ENCODE results near the gene HK2. TPM values are rescaled to one million over a fixed set of nuclear protein-coding genes. Genes with fewer than 3 reads are reported as not detected.
"Not testable (repeated sequence)": the region's sequence is repeated elsewhere in the genome, so short reads cannot be mapped to it uniquely, and the experiment has no call there.

HK2 gene
- total RNA-seq, 1 experiment from 2014 or later, result 39.2 TPM

- in situ Hi-C loops (cut with HindIII; ENCODE audit: low pct_unique_long_range_greater_than_20kb, low sequenced_read_pairs), result no loop called here
- no peak for DNase-seq (ENCODE audit: low read depth, low spot score)
Observed at GRCh38 chr2:74851191-74851566, 17.3 kb downstream of the HK2 start.

DNA sequence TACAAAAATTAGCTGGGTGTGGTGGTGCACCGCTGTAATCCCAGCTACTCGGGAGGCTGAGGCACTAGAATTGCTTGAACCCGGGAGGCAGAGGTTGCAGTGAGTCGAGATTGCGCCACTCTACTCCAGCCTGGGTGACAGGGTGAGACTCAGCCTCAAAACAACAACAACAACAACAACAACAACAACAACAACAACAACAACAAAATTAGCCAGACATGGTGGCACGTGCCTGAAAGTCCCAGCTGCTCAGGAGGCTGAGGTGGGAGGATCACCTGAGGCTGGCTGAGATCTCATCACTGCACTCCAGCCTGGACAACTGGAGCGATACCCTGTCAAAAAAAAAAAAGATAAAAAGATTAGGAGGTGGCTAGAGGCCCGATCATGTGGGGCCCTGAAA lies 19.4 kb downstream of the HK2 start:
- in situ Hi-C loops (cut with HindIII; ENCODE audit: low pct_unique_long_range_greater_than_20kb, low sequenced_read_pairs); DNase-seq (ENCODE audit: low read depth, low spot score): not testable (repeated sequence)

DNA sequence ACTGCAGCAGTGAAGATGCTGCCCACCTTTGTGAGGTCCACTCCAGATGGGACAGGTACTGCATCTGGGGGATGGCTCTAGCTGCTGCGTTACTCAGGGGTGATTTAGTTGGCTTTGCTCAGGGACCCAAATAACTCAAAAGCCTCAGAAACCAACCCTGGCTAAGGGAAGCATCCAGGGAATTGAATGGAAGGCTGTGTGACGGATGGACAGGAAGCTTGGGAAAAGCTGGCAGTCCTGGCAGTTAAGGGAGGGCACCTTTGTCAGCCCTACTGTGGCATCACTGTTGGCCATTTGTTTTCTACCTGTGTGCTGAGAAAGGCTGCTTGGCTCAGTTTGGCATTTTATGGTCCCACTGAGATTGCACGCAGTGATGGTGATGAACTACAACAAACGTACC lies 20.5 kb downstream of the HK2 start:
- DNase-seq (ENCODE audit: low read depth, low spot score), result no peak
- in situ Hi-C loops (cut with HindIII; ENCODE audit: low pct_unique_long_range_greater_than_20kb, low sequenced_read_pairs), result no loop called here

GRCh38 chr2:74855114-74855707 lies 21.3 kb downstream of the HK2 start:
- DNase-seq (ENCODE audit: low read depth, low spot score); in situ Hi-C loops (cut with HindIII; ENCODE audit: low pct_unique_long_range_greater_than_20kb, low sequenced_read_pairs): not testable (repeated sequence)

DNA sequence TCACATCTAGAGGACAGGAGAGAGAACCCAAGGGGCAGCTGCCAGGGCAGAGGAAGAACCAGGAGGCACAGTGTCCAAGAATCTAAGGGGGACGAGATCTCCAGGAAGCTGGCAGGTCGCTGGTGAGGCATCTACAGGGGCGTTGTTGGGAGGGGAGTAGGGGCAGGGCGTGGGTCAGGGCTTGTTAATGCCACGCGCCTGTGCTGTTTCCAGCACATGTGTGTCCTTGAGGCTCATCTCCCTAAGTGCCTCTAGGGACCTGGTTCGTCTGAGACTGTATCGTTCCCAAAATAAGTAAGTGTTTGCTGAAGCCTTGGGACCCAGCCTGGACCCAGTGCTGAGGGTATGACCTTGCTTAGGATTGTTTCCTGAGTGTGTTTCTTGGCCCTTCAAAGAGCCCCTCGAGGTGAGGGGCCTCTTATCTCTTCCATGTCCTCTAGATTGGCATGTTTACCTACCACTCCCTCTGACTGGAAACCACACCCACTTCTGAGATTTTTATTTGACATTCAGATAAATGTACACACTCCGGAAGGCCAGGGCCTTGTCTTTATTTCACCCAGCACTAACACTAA lies 22.2 kb downstream of the HK2 start:
- no peak for DNase-seq (ENCODE audit: low read depth, low spot score)
- in situ Hi-C loops (cut with HindIII; ENCODE audit: low pct_unique_long_range_greater_than_20kb, low sequenced_read_pairs), result no loop called here

GRCh38 chr2:74856599-74856998 lies 22.7 kb downstream of the HK2 start:
- DNase-seq (ENCODE audit: low read depth, low spot score), result no peak
- in situ Hi-C loops (cut with HindIII; ENCODE audit: low pct_unique_long_range_greater_than_20kb, low sequenced_read_pairs), result no loop called here

- no peak for DNase-seq (ENCODE audit: low read depth, low spot score)
- in situ Hi-C loops (cut with HindIII; ENCODE audit: low pct_unique_long_range_greater_than_20kb, low sequenced_read_pairs), result no loop called here
Observed at GRCh38 chr2:74857215-74857614, 23.3 kb downstream of the HK2 start.

DNA sequence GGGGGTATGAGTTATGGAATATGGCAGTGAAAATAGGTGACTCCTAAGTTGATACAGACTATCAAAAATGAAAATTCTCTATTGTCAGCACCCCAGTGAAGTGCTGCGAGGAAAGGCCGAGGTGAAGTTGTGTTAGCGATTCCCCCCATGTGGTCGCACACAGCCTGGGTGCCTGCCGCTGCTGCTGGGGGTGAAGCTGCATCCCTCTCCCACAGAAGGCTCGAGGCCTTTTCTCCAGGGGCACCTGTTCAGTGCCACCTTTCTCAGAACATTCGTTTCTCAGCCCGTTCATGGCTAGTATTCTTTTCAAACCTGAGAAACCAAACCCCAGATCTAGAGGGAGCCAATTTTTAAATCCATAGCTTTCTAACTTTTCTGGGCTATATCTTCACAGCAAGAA lies 23.8 kb downstream of the HK2 start:
- DNase-seq (ENCODE audit: low read depth, low spot score), result no peak
- in situ Hi-C loops (cut with HindIII; ENCODE audit: low pct_unique_long_range_greater_than_20kb, low sequenced_read_pairs), result no loop called here

DNA sequence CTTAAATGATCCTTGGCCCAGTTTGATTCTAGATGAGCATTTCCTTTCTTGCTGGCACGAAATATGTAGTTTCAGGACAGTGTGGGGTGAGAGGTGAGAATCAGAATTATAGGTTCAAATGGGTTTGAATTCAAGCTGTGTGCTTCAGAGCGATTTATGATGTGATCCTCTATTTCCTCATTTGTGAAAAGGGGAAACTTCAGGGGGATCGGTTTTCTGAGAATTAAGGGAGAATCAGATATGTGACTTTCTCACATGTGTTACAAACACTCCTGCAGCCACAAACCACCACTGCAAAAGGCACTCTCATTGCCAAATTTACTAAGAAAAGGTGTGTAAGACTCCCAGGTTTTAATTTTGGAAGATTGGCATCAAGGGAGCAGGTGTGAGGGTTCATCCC lies 24.4 kb downstream of the HK2 start:
- DNase-seq (ENCODE audit: low read depth, low spot score), result no peak
- in situ Hi-C loops (cut with HindIII; ENCODE audit: low pct_unique_long_range_greater_than_20kb, low sequenced_read_pairs), result no loop called here

- no peak for DNase-seq (ENCODE audit: low read depth, low spot score)
- in situ Hi-C loops (cut with HindIII; ENCODE audit: low pct_unique_long_range_greater_than_20kb, low sequenced_read_pairs), result no loop called here
Observed at GRCh38 chr2:74860079-74860478, 26.2 kb downstream of the HK2 start.

DNA sequence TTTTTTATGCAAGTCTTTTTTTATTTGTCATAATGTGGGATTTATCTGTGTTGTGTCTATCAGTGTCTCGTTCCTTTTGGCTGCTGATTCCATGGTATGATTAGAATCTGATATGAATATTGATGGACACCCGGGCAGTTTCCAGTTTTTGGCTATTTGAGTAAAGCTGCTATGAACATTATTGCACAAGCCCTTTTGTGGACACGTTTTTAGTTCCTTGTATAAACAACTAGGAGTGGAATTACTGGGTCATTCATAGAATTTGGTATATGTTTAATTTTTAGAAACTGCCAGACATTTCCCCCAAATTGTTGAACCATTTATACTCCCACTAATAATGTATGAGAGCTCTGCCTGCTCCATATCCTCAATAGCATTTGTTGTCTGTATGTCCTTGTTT lies 26.6 kb downstream of the HK2 start:
- in situ Hi-C loops (cut with HindIII; ENCODE audit: low pct_unique_long_range_greater_than_20kb, low sequenced_read_pairs), result no loop called here
- no peak for DNase-seq (ENCODE audit: low read depth, low spot score)

DNA sequence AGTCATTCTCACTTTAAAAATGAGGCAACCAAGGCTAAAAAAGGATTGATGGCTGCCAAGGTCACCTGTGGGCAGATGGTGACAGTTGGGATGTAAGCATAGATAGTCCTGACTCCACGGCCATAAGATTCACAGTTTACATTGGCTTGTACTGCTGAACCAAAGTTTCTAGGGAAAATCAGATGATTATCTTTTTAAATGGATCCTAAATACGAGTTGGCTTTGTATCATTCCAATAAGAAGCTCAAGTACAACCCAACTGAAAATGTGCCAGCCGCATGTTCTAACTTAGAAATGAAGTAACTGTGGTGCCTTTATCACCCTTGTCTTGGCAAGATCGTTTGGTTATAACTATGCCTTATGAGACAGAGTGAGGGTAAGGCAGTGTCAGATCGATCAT lies 27.6 kb downstream of the HK2 start:
- in situ Hi-C loops (cut with HindIII; ENCODE audit: low pct_unique_long_range_greater_than_20kb, low sequenced_read_pairs), result no loop called here
- no peak for DNase-seq (ENCODE audit: low read depth, low spot score)

- DNase-seq (ENCODE audit: low read depth, low spot score), result no peak
- in situ Hi-C loops (cut with HindIII; ENCODE audit: low pct_unique_long_range_greater_than_20kb, low sequenced_read_pairs), result no loop called here
Observed at GRCh38 chr2:74862020-74862964, 28.4 kb downstream of the HK2 start.

DNA sequence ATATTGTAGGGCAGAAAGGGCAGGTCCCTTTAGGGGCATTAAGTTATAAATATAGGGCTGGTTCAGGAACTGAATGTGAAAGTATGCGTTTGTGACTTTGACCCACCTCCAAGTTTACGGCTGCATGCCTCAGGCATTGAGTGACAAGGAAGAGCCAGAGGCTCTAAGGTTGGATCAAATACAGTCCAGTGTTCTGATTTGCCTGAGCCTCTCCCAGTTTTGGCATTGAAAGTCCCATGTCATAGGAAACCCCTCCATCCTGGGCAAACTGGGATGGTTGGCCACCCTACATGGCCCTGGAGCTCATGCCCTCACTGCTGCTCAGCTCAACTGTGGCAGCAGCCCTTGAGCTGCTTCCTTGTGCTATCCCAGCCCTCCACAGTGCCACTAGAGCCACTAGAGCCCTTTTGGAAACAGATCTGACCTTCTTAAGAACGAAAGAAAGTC lies 29.9 kb downstream of the HK2 start:
- in situ Hi-C loops (cut with HindIII; ENCODE audit: low pct_unique_long_range_greater_than_20kb, low sequenced_read_pairs), result no loop called here
- DNase-seq (ENCODE audit: low read depth, low spot score), result no peak

DNA sequence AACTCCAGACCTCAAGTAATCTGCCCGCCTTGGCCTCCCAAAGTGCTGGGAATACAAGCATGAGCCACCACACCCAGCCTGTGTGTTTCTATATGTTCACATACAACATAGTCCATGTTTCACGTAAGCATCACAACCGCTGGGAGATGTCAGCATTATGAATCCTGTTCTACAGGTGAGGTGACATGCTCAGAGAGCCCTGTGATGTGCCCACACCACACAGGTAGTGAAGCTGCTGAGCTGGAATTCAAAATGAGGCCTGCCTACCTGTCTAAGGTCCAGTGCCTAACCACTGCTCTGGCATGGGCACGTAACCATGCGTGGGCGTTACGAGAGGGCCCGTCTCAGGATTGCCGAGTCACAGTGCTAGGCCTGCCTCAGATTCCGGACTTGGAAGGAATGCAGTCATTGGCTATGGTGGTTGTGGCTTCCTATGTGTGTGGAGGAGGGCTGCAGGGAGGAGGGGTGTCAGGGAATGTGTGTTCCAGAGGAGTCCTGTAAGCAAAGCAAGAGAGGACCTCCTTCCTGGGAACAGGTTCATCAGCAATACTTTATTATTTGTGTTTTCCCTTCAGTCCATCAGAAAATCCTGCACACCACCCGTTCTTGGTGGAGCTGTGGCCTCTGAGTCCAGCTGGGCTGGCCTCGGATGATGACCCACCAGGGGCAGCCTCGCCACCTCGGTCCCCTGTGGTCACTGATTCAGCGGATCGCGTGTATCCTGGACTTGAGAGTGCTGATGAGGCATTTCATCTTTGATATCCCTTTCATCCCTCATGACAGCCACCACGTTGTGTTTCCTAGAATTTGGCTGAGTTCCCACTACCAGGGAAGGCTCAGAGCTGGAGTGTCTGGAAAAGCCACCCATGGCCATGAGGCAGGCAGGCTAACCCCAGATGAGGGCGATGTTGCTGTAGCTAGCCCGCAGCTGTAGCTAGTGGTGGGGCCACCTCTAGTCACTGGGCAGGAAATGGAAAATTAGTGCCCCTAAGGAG lies 31.1 kb downstream of the HK2 start:
- in situ Hi-C loops (cut with HindIII; ENCODE audit: low pct_unique_long_range_greater_than_20kb, low sequenced_read_pairs), result no loop called here
- DNase-seq (ENCODE audit: low read depth, low spot score), result peak; percentile 35

DNA sequence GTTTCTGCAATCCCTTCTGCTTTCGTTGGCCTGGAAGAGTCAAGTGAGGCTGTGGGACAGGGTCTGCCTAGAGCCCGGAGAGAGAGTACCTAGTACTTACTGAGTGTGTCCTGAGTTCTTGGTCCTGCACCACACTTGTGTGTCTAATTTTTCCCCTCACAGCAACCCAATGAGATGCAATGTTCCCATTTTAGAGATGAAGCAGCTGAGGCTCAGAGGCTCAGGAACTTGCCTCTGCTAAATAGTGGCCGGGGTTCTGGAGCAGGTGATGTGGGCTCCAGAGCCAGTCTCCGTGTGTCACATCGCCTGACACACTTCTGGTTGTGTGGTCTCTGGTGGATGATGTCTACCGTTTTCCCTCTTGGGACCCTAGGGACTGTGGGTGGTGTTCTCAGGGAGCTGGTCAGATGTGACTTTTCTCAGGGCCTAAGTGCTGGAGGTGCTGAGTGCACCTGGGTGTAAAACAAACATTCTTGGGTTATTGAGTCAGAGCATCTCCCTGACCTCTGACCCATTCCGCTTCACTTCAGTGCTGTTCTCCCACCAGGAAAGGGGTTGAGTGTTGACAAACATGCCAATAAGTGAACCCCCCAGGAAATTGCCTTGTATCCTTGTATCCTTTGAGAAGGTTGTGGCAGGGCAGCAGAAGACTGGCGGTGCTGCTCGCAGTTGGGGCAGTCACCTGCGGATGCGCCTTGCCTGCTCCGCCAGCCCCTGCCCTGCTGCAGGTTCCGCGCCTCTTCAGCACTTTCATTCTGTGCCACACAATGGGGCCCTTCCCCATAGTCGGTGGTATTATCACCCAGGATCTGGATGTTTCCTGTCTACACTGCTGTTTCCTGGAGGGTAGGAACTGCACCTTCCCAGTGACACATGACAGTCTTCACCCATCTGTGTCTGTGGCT lies 32.1 kb downstream of the HK2 start:
- in situ Hi-C loops (cut with HindIII; ENCODE audit: low pct_unique_long_range_greater_than_20kb, low sequenced_read_pairs), result no loop called here
- DNase-seq (ENCODE audit: low read depth, low spot score), result no peak
